ENCODE results near the gene FTO. TPM values are rescaled to one million over a fixed set of nuclear protein-coding genes. Genes with fewer than 3 reads are reported as not detected.
A peak's percentile ranks its signal among the peaks of the same experiment; 100 is the strongest.

Gene FTO
- total and polyA plus RNA-seq, 2 of the 13 experiments (the other 11 are each of a cell fraction or from before 2014, with no cell fraction given) = 41.6 to 55.8 TPM

DNA sequence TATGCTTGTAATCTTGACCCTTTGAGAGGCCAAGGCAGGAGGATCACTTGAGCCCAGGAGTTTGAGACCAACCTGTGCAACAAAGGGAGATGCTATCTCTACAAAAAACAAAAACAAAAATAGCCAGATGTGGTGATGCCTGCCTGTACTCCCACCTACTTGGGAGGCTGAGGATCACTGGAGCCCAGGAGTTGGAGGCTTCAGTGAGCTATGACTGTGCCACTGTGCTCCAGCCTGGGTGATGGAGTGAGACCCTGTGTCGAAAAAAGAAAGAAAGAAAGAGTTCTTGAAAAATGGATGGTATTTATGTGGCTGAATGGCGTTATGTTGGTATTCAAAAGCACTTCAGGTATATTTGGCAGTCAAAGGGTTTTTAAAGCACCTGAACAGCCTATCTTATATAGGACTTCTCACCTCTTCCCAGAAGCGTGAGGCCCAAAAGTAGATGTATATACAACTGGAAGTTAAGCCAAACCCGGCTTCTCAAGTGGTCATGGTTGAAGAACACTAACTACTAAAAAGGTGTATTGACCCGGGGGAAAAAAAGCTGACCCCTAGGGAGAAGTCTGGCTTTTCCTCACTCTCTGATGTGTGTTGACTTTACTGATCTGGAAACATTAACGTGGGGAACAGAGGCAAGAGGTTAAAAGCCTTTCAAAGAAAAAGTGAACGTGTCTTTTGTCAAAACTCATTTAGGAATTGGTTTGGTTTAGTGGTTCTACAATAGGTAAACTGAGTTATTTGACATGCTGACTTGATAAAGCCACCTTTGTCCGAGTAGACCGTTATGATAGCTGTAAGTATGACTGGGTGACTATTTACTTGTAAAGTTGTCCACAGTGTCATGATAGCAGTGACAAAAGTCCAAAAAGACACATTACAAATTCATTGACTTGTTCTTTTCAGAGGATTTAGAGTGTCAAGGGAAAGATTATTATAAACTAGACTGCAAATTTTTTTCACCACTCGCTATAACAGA is 399.2 kb downstream of the FTO start (continued):
- TF ChIP-seq STAT6 (CRISPR knock-in tag; IDR thresholded peaks at IDR 0.05; ENCODE audit: borderline replicate concordance) (peak; percentile 94), TGIF2 (CRISPR knock-in tag; IDR thresholded peaks at IDR 0.05) (no peak), ZNF768 (CRISPR knock-in tag; IDR thresholded peaks at IDR 0.05) (no peak), ZFP62 (CRISPR knock-in tag; IDR thresholded peaks at IDR 0.05) (no peak), FOXP4 (CRISPR knock-in tag; IDR thresholded peaks at IDR 0.05) (peak; percentile 94), FOXA3 (CRISPR knock-in tag; IDR thresholded peaks at IDR 0.05) (peak; percentile 89), YEATS2 (CRISPR knock-in tag; IDR thresholded peaks at IDR 0.05; ENCODE audit: borderline replicate concordance) (no peak), MLX (CRISPR knock-in tag; IDR thresholded peaks at IDR 0.05) (peak; percentile 74; the same call in 1 of the 2 replicates), EZH2 (conservative IDR thresholded peaks at IDR 0.05; ENCODE audit: low read depth, low read length) (no peak), FLYWCH1 (CRISPR knock-in tag; IDR thresholded peaks at IDR 0.05) (no peak), REPIN1 (CRISPR knock-in tag; IDR thresholded peaks at IDR 0.05; ENCODE audit: borderline replicate concordance, low read depth) (no peak), ZNF232 (CRISPR knock-in tag; IDR thresholded peaks at IDR 0.05; ENCODE audit: borderline replicate concordance) (no peak), MIER2 (CRISPR knock-in tag; IDR thresholded peaks at IDR 0.05) (peak; percentile 52; the same call in 1 of the 2 replicates), ZNF567 (CRISPR knock-in tag; IDR thresholded peaks at IDR 0.05; ENCODE audit: borderline replicate concordance) (no peak), NAIF1 (CRISPR knock-in tag; IDR thresholded peaks at IDR 0.05; ENCODE audit: borderline replicate concordance) (no peak), SMAD3 (CRISPR knock-in tag; IDR thresholded peaks at IDR 0.05) (0 out of 2 replicates have a peak, but pooled peaks have one; percentile 27), SOX5 (CRISPR knock-in tag; IDR thresholded peaks at IDR 0.05; ENCODE audit: borderline replicate concordance) (peak; percentile 98)
- TF ChIP-seq, protein P1, sequence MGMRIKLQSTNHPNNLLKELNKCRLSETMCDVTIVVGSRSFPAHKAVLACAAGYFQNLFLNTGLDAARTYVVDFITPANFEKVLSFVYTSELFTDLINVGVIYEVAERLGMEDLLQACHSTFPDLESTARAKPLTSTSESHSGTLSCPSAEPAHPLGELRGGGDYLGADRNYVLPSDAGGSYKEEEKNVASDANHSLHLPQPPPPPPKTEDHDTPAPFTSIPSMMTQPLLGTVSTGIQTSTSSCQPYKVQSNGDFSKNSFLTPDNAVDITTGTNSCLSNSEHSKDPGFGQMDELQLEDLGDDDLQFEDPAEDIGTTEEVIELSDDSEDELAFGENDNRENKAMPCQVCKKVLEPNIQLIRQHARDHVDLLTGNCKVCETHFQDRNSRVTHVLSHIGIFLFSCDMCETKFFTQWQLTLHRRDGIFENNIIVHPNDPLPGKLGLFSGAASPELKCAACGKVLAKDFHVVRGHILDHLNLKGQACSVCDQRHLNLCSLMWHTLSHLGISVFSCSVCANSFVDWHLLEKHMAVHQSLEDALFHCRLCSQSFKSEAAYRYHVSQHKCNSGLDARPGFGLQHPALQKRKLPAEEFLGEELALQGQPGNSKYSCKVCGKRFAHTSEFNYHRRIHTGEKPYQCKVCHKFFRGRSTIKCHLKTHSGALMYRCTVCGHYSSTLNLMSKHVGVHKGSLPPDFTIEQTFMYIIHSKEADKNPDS (CRISPR knock-in tag; IDR thresholded peaks at IDR 0.05) = no peak
- TF ChIP-seq, protein P2, sequence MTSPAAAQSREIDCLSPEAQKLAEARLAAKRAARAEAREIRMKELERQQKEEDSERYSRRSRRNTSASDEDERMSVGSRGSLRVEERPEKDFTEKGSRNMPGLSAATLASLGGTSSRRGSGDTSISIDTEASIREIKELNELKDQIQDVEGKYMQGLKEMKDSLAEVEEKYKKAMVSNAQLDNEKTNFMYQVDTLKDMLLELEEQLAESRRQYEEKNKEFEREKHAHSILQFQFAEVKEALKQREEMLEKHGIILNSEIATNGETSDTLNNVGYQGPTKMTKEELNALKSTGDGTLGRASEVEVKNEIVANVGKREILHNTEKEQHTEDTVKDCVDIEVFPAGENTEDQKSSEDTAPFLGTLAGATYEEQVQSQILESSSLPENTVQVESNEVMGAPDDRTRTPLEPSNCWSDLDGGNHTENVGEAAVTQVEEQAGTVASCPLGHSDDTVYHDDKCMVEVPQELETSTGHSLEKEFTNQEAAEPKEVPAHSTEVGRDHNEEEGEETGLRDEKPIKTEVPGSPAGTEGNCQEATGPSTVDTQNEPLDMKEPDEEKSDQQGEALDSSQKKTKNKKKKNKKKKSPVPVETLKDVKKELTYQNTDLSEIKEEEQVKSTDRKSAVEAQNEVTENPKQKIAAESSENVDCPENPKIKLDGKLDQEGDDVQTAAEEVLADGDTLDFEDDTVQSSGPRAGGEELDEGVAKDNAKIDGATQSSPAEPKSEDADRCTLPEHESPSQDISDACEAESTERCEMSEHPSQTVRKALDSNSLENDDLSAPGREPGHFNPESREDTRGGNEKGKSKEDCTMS (CRISPR knock-in tag; conservative IDR thresholded peaks at IDR 0.05) = no peak
